PFSK-1 (cell line): ENCODE data around the gene ARHGAP20.

Source experiments
- FOXP2 ChIP-seq: optimal IDR thresholded peaks from 2 replicates; pipeline ENCODE3; 2011; ENCODE audit warnings: borderline replicate concordance, control low read depth, inconsistent platforms; ENCODE audit not compliant: insufficient read depth; ENCODE audit errors: extremely low read length, extremely low read depth
- POLR2AphosphoS5 ChIP-seq: IDR thresholded peaks from 2 replicates; pipeline ENCODE4 v1.6.1; 2012; ENCODE audit warnings: low read depth, mild to moderate bottlenecking, control low read depth, low read length, moderate library complexity
- SIN3A ChIP-seq: IDR thresholded peaks from 2 replicates; pipeline ENCODE4 v1.6.1; 2012; ENCODE audit warnings: mild to moderate bottlenecking, low read length, moderate library complexity, borderline replicate concordance; ENCODE audit not compliant: insufficient read depth
- TAF1 ChIP-seq: IDR thresholded peaks from 2 replicates; pipeline ENCODE4 v1.6.1; 2012; ENCODE audit warnings: low read length, control low read depth, borderline replicate concordance; ENCODE audit not compliant: insufficient read depth
- TF ChIP-seq, protein P1 (sequence below), 2 experiments: IDR thresholded peaks; 2 replicates each; pipeline versions ENCODE4 v1.6.1 to v1.8.0; 2011 to 2012; ENCODE audit warnings: low read depth in 2 of 2, low read length in 2 of 2, control low read depth in 1 of 2, inconsistent platforms in 1 of 2, mild to moderate bottlenecking in 1 of 2, moderate library complexity in 1 of 2; ENCODE audit not compliant: insufficient read depth in 1 of 2

GRCh38 chr11:110735455-110736170 lies 23.4 kb upstream of the ARHGAP20 start:
- TF ChIP-seq POLR2AphosphoS5 (no peak), TAF1 (no peak), FOXP2 (no peak), SIN3A (no peak)
- TF ChIP-seq, protein P1, sequence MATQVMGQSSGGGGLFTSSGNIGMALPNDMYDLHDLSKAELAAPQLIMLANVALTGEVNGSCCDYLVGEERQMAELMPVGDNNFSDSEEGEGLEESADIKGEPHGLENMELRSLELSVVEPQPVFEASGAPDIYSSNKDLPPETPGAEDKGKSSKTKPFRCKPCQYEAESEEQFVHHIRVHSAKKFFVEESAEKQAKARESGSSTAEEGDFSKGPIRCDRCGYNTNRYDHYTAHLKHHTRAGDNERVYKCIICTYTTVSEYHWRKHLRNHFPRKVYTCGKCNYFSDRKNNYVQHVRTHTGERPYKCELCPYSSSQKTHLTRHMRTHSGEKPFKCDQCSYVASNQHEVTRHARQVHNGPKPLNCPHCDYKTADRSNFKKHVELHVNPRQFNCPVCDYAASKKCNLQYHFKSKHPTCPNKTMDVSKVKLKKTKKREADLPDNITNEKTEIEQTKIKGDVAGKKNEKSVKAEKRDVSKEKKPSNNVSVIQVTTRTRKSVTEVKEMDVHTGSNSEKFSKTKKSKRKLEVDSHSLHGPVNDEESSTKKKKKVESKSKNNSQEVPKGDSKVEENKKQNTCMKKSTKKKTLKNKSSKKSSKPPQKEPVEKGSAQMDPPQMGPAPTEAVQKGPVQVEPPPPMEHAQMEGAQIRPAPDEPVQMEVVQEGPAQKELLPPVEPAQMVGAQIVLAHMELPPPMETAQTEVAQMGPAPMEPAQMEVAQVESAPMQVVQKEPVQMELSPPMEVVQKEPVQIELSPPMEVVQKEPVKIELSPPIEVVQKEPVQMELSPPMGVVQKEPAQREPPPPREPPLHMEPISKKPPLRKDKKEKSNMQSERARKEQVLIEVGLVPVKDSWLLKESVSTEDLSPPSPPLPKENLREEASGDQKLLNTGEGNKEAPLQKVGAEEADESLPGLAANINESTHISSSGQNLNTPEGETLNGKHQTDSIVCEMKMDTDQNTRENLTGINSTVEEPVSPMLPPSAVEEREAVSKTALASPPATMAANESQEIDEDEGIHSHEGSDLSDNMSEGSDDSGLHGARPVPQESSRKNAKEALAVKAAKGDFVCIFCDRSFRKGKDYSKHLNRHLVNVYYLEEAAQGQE (IDR thresholded peaks at IDR 0.05; ENCODE audit: insufficient read depth in 1 of 2, low read depth in 2 of 2, low read length in 2 of 2): no peak
